ENCODE data around the gene HPX.

DNA sequence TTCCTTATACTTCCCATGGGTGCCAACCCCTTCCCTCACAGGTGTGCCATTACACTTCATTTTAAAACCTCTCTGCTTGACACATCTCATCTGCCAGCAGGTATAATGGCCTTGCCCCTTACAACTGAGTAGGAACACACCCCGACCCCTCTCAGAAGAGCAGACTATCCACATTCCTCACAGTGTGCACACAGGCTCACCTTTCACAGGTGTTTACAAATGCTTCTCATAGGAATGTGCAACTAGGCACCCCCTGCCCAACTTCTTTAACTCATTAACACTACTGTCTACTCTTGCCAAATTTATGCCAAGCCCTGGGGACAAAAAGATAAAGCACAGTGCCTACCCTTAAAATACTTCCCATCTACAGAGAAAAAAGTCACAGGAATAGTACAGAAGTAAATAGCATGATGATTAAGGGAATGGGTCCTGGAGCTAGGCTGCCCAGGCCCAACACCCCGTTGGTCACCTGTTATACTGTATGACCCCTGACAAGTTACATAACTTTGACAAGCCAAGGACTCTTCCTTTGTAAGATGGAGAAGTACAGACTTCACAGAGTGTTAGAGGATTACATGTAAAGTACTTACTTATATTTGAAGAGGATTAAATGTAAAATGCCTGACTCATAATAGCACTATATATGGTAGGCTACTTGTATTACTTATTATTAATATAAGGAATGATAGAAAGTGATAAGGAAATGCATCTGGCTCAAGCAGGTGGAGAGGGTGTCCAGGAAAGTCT lies 17.7 kb upstream of the HPX start:
- TF ChIP-seq GATA2 (IDR thresholded peaks at IDR 0.05; ENCODE audit: low read depth, low read length) (no peak), GATA3 (IDR thresholded peaks at IDR 0.05; ENCODE audit: low read depth, low read length) (no peak)
